Measurements from ENCODE around the gene GPC3.

DNA sequence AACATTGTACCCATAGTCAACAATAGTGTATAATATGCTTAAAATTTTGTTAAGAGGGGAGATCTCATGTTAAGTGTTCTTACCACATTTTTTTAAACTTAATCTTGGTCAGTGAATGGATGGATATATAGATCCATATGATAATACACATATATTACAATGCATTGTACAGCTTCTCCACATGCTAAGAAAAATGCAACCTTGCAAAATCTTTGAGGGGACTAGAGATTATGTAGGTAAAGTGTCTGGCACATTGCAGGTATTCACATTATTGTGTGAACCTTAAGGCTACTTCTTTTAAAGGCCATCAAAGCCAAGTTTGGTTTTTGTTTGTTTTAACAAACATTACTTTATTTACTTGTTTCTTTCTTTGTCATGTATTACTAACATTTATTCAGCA, 10.4 kb upstream of the GPC3 start:
- TF ChIP-seq EZH2phosphoT487 (IDR thresholded peaks at IDR 0.05; ENCODE audit: borderline replicate concordance, low read length), result no peak
- TF ChIP-seq, protein P1, sequence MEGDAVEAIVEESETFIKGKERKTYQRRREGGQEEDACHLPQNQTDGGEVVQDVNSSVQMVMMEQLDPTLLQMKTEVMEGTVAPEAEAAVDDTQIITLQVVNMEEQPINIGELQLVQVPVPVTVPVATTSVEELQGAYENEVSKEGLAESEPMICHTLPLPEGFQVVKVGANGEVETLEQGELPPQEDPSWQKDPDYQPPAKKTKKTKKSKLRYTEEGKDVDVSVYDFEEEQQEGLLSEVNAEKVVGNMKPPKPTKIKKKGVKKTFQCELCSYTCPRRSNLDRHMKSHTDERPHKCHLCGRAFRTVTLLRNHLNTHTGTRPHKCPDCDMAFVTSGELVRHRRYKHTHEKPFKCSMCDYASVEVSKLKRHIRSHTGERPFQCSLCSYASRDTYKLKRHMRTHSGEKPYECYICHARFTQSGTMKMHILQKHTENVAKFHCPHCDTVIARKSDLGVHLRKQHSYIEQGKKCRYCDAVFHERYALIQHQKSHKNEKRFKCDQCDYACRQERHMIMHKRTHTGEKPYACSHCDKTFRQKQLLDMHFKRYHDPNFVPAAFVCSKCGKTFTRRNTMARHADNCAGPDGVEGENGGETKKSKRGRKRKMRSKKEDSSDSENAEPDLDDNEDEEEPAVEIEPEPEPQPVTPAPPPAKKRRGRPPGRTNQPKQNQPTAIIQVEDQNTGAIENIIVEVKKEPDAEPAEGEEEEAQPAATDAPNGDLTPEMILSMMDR (IDR thresholded peaks at IDR 0.05; ENCODE audit: low read depth, low read length, poor library complexity, severe bottlenecking), result no peak

Measured in DOHH2 (cell line).